HepG2 (cell line): ENCODE data around the gene CHRNB1. TPM values are rescaled to one million over a fixed set of nuclear protein-coding genes. Genes with fewer than 3 reads are reported as not detected.

Experiments used
- IRX3 ChIP-seq: sonication (generic); formaldehyde crosslinking; IDR thresholded peaks from 2 replicates; pipeline ENCODE4 v1.8.1; 2023; ENCODE audit warnings: mild to moderate bottlenecking, low read depth, missing genetic modification reagents, borderline replicate concordance
- ISX ChIP-seq: sonication (generic); formaldehyde crosslinking; conservative IDR thresholded peaks from 2 replicates; pipeline ENCODE4 v1.5.0; 2020; ENCODE audit warnings: missing genetic modification reagents
- NFYC ChIP-seq: IDR thresholded peaks from 2 replicates; pipeline ENCODE4 v1.6.1; 2016; ENCODE audit warnings: missing genetic modification reagents, missing compliant biosample characterization
- PCBP1 ChIP-seq: fragments of 200-400 bp; formaldehyde crosslinking; IDR thresholded peaks from 2 replicates; pipeline ENCODE4 v1.6.1; 2017; ENCODE audit warnings: mild to moderate bottlenecking, low read depth, low read length, borderline replicate concordance
- PCBP2 ChIP-seq: fragments of 200-400 bp; formaldehyde crosslinking; optimal IDR thresholded peaks from 2 replicates; pipeline ENCODE3; 2018; ENCODE audit warnings: low read length, low read depth; ENCODE audit not compliant: poor library complexity, severe bottlenecking
- PHF8 ChIP-seq: sonication (generic); formaldehyde crosslinking; IDR thresholded peaks from 2 replicates; pipeline ENCODE4 v1.5.0; 2020; ENCODE audit warnings: missing genetic modification reagents
- RAD51 ChIP-seq: fragments of 450-650 bp; IDR thresholded peaks from 2 replicates; pipeline ENCODE4 v1.6.1; 2016; ENCODE audit warnings: borderline replicate concordance
- ZKSCAN5 ChIP-seq: sonication (generic); formaldehyde crosslinking; IDR thresholded peaks from 2 replicates; pipeline ENCODE4 v1.5.1; 2020; ENCODE audit warnings: mild to moderate bottlenecking, missing genetic modification reagents
- ZNF367 ChIP-seq: sonication (generic); formaldehyde crosslinking; IDR thresholded peaks from 2 replicates; pipeline ENCODE4 v1.4.0; 2020; ENCODE audit warnings: missing genetic modification reagents, borderline replicate concordance
- ZNF772 ChIP-seq: sonication (generic); formaldehyde crosslinking; IDR thresholded peaks from 2 replicates; pipeline ENCODE4 v1.5.0; 2020; ENCODE audit warnings: mild to moderate bottlenecking, missing genetic modification reagents
- ZNF83 ChIP-seq: sonication (generic); formaldehyde crosslinking; IDR thresholded peaks from 2 replicates; pipeline ENCODE4 v1.4.0; 2020; ENCODE audit warnings: missing genetic modification reagents, mild to moderate bottlenecking, borderline replicate concordance
- polyA plus RNA-seq, 8 experiments: library from polyadenylated mRNA; depleted of rRNA in 3 of 8; stranded (reverse) in 7 of 8; unstranded in 1 of 8; fragments of >200 nt; fragmentation: Illumina TruSeq in 4 of 8; extraction: Trizol in 4 of 8; gene quantifications; 2 replicates each; pipeline versions ENCODE4 v1.2.1 to v1.2.3, GENCODE V29; 2011 to 2016; ENCODE audit warnings: low read depth in 4 of 8, missing spikeins in 1 of 8, mixed read lengths in 1 of 8; ENCODE audit not compliant: insufficient read depth in 1 of 8
- total RNA-seq, 5 experiments: library from RNA; depleted of rRNA; stranded (reverse); fragments of >200 nt; fragmentation: Illumina TruSeq; extraction: Trizol; gene quantifications; 2 replicates each; pipeline ENCODE4 v1.2.3, GENCODE V29; 2016; ENCODE audit warnings: low read depth in 1 of 5
- TF ChIP-seq, protein P1 (sequence below): sonication (generic); formaldehyde crosslinking; IDR thresholded peaks from 2 replicates; pipeline ENCODE4 v1.8.1; 2023; ENCODE audit warnings: mild to moderate bottlenecking, missing genetic modification reagents
- TF ChIP-seq, protein P2 (sequence below): sonication (generic); formaldehyde crosslinking; IDR thresholded peaks from 2 replicates; pipeline ENCODE4 v1.8.0; 2022; ENCODE audit warnings: missing genetic modification reagents, low read depth, mild to moderate bottlenecking, borderline replicate concordance
- TF ChIP-seq, protein P3 (sequence below): sonication (generic); formaldehyde crosslinking; IDR thresholded peaks from 2 replicates; pipeline ENCODE4 v1.4.0; 2020; ENCODE audit warnings: missing genetic modification reagents, borderline replicate concordance
- TF ChIP-seq, protein P4 (sequence below): sonication (generic); formaldehyde crosslinking; IDR thresholded peaks from 2 replicates; pipeline ENCODE4 v1.5.0; 2020; ENCODE audit warnings: missing genetic modification reagents
- TF ChIP-seq, protein P5 (sequence below): IDR thresholded peaks from 2 replicates; pipeline ENCODE4 v1.6.1; 2016
- TF ChIP-seq, protein P6 (sequence below): sonication (generic); formaldehyde crosslinking; IDR thresholded peaks from 2 replicates; pipeline ENCODE4 v1.4.0; 2020; ENCODE audit warnings: missing genetic modification reagents, borderline replicate concordance

The CHRNB1 gene
- total and polyA plus RNA-seq, 2 of the 13 experiments (the other 11 are each of a cell fraction or from before 2014, with no cell fraction given), result 5.4 to 33.7 TPM

DNA sequence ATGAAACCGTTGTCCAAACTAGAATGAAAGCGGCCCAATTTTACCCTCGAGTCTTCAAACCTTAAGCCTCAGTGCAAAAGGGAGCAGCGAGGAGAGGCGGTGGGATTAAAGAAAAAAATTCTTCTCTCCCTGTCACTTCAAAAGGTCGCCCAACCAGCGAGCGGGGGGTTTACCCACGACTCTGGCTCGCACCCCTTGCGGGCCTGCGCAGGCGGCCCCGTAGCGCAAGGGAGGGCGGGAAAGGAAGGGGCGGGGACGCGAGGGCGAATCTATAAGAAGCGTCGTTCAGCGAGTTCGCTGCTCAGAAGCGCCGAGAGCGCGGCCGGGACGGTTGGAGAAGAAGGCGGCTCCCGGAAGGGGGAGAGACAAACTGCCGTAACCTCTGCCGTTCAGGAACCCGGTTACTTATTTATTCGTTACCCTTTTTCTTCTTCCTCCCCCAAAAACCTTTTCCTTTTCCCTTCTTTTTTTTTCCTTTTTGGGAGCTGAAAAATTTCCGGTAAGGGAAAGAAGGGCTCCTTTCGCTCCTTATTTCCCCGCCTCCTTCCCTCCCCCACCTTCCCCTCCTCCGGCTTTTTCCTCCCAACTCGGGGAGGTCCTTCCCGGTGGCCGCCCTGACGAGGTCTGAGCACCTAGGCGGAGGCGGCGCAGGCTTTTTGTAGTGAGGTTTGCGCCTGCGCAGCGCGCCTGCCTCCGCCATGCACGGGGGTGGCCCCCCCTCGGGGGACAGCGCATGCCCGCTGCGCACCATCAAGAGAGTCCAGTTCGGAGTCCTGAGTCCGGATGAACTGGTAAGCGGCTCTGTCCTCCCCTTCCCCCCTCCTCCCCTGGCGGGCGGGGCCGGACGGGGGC is 39.4 kb downstream of the CHRNB1 start, which contains the start of gene POLR2A (continued):
- TF ChIP-seq, protein P1, sequence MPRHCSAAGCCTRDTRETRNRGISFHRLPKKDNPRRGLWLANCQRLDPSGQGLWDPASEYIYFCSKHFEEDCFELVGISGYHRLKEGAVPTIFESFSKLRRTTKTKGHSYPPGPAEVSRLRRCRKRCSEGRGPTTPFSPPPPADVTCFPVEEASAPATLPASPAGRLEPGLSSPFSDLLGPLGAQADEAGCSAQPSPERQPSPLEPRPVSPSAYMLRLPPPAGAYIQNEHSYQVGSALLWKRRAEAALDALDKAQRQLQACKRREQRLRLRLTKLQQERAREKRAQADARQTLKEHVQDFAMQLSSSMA (CRISPR knock-in tag), result peak; percentile 79; the same call in 1 of the 2 replicates
- peak; percentile 95; the same call in 1 of the 2 replicates for TF ChIP-seq ISX (CRISPR knock-in tag)
- TF ChIP-seq, protein P2, sequence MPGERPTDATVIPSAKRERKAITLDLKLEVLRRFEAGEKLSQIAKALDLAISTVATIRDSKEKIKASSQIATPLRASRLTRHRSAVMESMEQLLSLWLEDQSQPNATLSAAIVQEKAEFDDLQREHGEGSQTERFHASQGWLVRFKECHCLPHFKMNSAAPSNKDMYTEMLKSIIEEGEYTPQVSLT (CRISPR knock-in tag), result no peak
- TF ChIP-seq, protein P3, sequence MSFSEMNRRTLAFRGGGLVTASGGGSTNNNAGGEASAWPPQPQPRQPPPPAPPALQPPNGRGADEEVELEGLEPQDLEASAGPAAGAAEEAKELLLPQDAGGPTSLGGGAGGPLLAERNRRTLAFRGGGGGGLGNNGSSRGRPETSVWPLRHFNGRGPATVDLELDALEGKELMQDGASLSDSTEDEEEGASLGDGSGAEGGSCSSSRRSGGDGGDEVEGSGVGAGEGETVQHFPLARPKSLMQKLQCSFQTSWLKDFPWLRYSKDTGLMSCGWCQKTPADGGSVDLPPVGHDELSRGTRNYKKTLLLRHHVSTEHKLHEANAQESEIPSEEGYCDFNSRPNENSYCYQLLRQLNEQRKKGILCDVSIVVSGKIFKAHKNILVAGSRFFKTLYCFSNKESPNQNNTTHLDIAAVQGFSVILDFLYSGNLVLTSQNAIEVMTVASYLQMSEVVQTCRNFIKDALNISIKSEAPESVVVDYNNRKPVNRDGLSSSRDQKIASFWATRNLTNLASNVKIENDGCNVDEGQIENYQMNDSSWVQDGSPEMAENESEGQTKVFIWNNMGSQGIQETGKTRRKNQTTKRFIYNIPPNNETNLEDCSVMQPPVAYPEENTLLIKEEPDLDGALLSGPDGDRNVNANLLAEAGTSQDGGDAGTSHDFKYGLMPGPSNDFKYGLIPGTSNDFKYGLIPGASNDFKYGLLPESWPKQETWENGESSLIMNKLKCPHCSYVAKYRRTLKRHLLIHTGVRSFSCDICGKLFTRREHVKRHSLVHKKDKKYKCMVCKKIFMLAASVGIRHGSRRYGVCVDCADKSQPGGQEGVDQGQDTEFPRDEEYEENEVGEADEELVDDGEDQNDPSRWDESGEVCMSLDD, result peak; percentile 76; the same call in 1 of the 2 replicates
- TF ChIP-seq, protein P4, sequence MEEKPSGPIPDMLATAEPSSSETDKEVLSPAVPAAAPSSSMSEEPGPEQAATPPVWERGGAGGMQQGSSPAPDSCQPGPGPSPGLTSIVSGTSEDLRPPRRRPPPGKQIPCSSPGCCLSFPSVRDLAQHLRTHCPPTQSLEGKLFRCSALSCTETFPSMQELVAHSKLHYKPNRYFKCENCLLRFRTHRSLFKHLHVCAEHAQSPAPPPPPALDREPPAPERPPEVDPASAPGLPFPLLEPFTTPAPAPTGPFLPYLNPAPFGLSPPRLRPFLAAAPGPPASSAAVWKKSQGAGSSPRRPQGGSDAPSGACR (CRISPR knock-in tag), result peak; percentile 59; the same call in 1 of the 2 replicates
- TF ChIP-seq, protein P5, sequence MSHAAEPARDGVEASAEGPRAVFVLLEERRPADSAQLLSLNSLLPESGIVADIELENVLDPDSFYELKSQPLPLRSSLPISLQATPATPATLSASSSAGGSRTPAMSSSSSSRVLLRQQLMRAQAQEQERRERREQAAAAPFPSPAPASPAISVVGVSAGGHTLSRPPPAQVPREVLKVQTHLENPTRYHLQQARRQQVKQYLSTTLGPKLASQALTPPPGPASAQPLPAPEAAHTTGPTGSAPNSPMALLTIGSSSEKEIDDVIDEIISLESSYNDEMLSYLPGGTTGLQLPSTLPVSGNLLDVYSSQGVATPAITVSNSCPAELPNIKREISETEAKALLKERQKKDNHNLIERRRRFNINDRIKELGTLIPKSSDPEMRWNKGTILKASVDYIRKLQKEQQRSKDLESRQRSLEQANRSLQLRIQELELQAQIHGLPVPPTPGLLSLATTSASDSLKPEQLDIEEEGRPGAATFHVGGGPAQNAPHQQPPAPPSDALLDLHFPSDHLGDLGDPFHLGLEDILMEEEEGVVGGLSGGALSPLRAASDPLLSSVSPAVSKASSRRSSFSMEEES, result peak; percentile 55; the same call in 1 of the 2 replicates
- TF ChIP-seq ZNF367 (CRISPR knock-in tag), result 0 out of 2 replicates have a peak, but pooled peaks have one; percentile 25
- peak; percentile 8; the same call in 1 of the 2 replicates for TF ChIP-seq ZNF772 (CRISPR knock-in tag)
- TF ChIP-seq, protein P6, sequence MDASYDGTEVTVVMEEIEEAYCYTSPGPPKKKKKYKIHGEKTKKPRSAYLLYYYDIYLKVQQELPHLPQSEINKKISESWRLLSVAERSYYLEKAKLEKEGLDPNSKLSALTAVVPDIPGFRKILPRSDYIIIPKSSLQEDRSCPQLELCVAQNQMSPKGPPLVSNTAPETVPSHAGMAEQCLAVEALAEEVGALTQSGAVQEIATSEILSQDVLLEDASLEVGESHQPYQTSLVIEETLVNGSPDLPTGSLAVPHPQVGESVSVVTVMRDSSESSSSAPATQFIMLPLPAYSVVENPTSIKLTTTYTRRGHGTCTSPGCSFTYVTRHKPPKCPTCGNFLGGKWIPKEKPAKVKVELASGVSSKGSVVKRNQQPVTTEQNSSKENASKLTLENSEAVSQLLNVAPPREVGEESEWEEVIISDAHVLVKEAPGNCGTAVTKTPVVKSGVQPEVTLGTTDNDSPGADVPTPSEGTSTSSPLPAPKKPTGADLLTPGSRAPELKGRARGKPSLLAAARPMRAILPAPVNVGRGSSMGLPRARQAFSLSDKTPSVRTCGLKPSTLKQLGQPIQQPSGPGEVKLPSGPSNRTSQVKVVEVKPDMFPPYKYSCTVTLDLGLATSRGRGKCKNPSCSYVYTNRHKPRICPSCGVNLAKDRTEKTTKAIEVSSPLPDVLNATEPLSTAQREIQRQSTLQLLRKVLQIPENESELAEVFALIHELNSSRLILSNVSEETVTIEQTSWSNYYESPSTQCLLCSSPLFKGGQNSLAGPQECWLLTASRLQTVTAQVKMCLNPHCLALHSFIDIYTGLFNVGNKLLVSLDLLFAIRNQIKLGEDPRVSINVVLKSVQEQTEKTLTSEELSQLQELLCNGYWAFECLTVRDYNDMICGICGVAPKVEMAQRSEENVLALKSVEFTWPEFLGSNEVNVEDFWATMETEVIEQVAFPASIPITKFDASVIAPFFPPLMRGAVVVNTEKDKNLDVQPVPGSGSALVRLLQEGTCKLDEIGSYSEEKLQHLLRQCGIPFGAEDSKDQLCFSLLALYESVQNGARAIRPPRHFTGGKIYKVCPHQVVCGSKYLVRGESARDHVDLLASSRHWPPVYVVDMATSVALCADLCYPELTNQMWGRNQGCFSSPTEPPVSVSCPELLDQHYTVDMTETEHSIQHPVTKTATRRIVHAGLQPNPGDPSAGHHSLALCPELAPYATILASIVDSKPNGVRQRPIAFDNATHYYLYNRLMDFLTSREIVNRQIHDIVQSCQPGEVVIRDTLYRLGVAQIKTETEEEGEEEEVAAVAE (CRISPR knock-in tag), result peak; percentile 66
- peak; percentile 85; the same call in 1 of the 2 replicates for TF ChIP-seq PCBP1
- TF ChIP-seq ZKSCAN5 (CRISPR knock-in tag), result no peak
- TF ChIP-seq RAD51, result no peak
- TF ChIP-seq IRX3, result no peak
- TF ChIP-seq NFYC, result peak; percentile 52; the same call in 1 of the 2 replicates
- TF ChIP-seq ZNF83 (CRISPR knock-in tag), result no peak; the same call in 1 of the 2 replicates
- TF ChIP-seq PHF8 (CRISPR knock-in tag), result peak; percentile 34
- peak; percentile 88 for TF ChIP-seq PCBP2
